ENCODE data around the gene PTGS2.

The PTGS2 gene

DNA sequence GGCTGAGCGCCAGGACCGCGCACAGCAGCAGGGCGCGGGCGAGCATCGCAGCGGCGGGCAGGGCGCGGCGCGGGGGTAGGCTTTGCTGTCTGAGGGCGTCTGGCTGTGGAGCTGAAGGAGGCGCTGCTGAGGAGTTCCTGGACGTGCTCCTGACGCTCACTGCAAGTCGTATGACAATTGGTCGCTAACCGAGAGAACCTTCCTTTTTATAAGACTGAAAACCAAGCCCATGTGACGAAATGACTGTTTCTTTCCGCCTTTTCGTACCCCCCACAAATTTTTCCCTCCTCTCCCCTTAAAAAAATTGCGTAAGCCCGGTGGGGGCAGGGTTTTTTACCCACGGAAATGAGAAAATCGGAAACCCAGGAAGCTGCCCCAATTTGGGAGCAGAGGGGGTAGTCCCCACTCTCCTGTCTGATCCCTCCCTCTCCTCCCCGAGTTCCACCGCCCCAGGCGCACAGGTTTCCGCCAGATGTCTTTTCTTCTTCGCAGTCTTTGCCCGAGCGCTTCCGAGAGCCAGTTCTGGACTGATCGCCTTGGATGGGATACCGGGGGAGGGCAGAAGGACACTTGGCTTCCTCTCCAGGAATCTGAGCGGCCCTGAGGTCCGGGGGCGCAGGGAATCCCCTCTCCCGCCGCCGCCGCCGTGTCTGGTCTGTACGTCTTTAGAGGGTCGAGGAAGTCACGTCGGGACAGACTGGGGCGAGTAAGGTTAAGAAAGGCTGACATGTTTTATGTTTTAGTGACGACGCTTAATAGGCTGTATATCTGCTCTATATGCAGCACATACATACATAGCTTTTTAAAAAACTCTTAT lies at the start of gene PTGS2:
Gene PTGS2 (minus strand): TSS at position 179 of the 817 bp plus-strand sequence. CDS start 133 bp downstream, at position 46.
- DNase-seq, result peak; percentile 95 to 98 (median 98)

DNA sequence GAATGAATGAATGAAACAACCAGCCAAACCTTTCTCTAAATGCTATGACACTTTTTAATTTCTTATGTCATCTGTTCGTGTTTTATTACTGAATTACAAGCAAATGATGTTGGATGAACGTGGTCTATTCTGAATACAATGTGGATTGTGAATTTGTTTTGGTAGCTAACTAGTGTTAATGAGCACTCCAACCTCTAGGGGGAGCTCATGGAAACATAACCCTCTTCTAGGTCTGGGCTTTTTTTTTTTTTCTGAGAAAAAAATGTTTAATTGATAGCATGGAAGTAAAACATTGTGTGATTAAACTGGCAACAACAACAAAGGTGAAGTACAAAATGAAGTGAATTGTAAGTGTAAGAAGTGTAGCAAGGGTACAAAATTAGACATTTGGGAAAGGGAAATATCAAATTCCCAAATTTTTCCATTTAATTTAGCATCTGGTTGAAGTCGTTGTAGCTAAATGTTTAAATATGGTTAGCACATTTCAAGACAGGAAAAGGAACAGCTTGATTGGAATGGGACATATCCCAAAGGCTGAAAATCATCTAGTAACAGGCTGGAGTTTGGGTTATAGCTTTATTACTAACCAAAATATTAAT lies 42.6 kb upstream of the PTGS2 start:
- peak; percentile 84 to 90 (median 85) for DNase-seq

DNA sequence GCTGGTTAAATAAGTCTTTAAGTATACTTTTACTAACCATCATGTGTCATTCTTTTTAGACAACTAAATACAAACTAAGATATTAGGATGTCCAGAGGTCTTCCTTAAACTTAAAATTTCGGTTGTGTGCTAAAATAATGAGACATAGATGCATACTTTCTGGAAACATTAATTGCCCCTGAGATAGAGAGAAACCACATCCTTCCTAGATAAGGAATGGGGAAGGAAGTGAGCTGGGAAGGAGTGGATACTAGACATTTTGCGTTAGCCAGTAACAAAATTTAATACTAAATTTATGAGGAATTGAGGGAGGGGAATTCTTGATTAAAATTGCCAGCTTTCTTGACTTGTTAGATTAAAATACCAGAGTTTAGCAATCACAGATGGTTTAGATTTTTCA lies 37.1 kb upstream of the PTGS2 start:
- no peak for DNase-seq

DNA sequence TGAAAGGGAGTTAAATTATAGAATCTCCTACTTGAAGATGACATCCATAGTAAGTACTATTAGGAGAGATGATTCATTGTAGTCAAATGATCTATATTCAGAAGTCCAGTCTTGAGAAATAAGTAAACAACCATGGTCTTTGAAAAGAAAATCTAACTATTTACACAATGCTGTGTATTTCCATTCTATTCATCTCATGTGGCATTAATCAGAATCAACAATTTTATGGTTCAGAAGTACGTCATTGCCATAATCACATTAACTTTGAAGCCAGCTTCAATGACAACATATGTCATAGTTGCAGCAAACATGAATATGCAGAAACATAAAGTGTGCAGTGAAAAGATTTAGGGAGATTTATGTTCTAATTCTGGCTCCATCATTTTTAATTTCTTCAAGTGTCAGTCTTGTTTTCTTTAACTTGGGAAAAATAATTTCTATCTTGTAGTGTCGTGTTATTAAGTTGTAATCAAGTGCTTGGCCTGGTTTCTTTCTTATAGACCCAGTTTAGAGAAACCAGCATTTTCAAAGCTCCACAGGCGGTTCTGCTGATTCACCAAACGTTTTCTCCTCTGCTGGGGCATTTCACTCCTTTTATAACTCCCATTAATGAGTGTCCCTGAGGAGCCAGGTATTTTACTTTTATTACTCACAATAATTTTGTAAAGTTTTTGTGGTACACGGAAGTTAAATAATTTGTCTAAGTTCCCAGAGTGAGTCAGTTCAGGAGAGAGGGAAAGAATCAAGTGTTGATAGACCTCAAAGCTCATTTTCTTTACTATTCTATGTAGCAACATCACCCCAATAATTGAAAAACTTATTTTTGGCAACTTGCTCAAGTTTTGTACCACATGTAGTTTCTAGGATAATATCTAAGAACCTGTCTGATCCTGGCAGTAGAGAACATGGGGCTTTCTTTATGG lies 35.9 kb upstream of the PTGS2 start:
- peak in 2 of 3 donors; percentile 56 to 66 for DNase-seq

DNA sequence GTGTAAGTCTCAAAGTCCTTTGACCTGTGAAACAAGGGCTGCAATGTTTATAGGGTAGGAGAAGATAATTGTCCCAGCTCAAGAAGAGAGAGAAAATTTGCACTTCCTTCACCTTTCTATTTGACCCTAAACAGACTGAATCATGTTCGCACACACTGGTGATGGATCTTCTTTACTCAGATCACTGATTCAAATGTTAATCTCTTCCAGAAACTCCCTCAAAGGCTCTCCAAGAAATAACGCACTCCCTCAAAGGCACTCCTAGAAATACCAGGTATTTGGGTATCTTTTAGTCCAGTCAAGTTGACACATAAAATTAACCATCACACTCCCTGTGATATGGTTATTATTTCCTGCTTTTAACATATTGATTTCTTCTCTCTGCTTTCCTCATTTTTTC lies 30.5 kb upstream of the PTGS2 start:
- no peak for DNase-seq

DNA sequence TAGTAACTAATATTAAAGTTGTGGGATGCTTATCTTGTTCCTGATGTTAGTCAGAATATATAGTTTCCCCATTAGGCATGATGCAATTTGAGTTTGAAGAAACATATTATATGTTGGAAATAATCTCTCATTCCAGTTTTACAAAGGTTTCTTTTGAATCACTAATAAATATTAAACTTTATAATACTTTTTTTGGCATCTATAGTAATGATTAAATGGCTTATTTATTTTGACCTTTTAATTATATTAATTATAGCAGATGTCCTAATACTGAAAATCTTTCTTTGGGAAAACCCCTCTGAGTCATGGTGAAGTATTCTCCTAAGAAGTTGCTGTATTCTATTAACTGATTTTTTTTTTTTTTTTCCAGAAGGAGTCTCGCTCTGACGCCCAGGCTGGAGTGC lies 28.5 kb upstream of the PTGS2 start:
- DNase-seq, result peak; percentile 57 to 79 (median 78)

DNA sequence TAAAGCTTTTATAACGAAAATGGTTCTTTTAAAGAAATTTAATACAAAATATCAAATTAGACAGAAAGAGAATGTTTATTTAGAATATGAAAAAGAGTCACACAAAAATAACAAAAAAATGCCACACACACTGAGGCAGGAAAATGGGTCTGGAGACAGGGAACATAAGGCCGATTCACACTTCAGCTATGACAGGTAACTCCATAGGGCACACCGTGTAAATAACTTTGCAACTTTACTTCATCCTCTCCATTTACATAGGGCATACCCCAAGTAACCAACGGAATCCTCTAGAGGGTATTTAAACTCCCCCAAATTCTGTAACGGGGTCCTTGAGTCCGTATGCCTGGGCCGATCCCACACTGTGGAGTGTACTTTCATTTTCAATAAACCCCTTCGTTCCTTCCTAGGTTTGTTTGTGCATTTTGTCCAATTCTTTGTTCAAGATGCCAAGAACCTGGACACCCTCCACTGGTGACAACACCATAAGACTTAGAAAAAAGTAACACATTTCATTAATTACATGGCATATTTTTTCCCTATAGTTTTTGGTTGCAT lies 23.1 kb upstream of the PTGS2 start:
- DNase-seq, result peak in 1 of 3 donors; percentile 5

DNA sequence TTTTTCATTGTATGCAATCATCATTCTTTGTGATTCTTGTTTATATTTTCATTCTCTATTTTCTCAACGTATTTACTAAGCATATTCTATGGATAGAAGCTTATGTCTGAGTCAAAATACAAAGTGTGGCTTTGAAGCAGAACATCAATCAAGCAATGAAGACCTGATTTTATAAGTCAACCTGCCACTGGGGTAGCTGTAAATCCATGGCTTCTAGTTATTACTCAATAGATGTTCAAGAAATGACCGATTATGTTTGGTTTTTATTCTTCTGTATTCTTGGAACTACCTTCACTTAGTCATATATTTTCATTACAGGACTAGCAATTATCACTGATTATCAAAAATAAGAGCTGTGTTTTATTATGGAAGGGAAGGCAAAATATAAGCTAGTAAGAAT lies 20.5 kb upstream of the PTGS2 start:
- no peak for DNase-seq

DNA sequence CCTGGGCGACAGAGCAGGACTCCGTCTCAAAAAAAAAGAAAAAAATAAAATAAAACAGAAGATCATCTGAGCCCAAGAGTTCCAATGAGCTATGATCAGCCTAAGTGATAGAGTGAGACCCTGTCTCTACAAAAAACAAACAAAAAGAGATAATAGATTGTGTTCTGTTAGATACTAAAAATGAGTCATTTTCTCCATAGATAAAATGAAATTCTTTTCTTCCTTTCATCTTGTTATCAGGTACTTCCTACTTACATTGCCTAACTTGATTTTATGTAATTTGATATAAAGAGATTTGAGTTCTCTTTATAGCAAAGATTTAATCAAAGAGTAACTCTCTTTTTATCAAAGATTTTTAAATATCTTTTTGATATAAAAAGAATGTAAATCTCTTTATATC lies 19.3 kb upstream of the PTGS2 start:
- no peak for DNase-seq

DNA sequence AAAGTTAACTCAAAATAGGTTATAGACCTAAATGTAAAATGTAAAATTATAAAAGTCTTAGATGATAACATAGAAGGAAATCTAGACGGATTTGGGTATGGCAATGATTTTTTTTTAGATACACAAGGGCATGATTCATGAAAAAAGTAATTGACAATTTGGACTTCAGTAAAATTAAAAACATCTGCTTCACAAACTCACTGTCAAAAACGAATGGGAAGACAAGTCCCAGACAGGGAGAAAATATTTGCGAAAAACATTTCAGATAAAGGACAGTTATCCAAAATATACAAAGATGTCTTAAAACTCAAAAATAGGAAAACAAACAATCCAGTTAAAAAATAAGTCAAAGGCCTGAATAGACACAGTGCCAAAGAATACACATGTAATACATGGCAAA lies 9.7 kb upstream of the PTGS2 start:
- DNase-seq, result no peak

DNA sequence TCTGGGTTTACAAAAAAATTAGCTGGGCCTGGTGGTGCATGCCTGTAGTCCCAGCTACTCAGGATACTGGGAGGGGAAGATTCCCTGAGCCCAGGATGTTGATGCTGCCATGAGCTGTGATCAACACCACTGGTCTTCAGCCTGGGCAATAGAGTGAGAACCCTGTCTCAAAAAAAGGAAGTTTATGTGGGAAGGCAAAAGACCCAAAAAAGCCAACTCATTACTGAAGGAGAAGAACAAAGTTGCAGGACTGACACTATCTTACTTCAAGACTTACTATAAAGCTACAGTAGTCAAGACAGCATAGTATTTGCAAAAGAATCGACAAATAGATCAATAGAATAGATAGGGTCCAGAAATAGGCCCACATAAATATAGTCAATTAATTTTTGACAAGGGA lies 9.2 kb upstream of the PTGS2 start:
- DNase-seq, result peak in 2 of 3 donors; percentile 20 to 37

DNA sequence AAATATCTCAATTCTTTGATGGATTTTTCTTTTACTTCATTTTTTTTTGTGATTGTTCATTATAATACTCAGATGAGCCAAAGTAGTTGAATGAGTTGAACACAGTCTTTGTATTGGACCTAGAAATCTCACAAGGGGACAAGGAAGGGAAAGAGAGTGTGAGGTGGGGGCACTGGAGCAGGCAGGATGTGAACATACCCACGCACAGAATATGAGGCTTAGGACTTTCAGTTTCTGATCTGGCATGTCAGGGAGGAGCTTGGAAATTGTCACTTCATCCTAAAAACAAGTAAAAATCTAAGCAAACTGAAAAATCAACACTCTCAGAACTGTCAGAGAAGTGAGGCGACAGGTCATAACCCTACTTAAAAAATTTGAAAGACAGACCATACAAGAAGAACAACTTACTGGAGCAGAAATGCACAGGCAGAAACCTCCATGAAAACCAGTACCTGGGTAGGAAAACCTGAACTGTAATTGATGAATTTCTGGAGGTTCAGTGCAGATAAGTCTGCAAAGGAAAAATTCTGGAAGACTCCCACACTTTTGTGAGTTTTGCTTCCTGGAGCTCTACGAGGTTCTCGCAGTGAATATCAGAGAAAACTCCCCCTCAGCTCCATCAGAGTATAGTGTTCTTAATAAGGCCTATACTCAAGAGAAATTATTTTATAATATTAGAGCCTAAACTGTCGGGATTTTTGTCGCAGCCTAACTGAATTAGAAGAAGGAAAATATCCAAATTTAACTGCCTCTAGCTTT lies 3.6 kb upstream of the PTGS2 start:
- DNase-seq, result peak; percentile 26 to 63 (median 38)

DNA sequence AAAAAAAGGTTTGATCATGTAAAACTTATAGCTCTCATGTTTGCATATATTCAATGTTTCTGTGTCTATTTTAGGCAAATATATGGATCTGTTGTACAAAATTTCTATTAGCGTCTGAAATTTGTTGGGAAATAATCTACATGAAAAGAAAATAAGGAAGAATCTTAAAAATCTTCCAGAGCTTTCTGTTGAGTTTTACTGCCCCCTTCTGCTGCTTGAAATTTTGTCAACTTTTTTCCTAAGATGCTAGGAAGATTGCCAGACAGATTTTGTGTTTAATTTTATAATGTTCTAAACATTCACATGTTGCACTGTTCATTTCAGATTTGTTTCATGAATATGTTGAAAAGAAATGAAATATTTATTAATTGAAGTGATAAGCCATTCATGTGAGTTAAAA lies 2.5 kb upstream of the PTGS2 start:
- peak; percentile 31 to 70 (median 65) for DNase-seq

DNA sequence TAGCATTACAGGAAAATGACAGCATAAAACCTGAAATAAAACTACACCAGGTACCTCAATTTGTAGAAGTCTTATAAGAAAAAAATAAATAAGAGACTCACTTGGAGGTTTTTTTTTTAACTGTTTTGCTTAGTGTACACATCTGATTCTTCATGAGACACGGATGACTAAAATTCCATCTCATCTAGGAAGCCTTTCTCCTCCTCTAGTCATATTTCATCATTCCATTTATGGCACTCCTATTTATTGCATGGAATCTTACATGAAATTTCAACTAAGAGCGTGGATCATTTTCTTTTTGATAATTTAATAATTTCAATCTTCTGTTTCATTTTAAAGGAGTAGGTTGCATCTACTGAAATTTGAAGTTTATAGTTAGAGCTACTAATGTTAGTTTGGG lies 1.6 kb upstream of the PTGS2 start:
- DNase-seq, result peak; percentile 14 to 66 (median 51)

DNA sequence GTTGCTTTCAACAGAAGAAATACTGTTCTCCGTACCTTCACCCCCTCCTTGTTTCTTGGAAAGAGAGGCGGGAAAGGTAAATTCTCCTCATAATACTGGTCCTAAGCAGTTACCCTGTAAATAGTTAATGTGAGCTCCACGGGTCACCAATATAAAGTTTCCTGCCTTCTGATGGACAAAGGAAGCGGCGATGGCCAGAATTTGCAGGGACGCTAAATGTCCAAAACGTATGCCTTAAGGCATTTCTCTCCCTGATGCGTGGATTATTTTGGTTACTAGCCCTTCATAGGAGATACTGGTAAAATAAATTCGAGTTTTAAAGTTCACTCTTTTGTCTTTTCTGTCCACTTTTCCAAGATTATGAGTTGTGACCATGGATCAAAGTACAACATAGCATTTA lies 898 bp upstream of the PTGS2 start:
- DNase-seq, result peak; percentile 23 to 28 (median 23)

DNA sequence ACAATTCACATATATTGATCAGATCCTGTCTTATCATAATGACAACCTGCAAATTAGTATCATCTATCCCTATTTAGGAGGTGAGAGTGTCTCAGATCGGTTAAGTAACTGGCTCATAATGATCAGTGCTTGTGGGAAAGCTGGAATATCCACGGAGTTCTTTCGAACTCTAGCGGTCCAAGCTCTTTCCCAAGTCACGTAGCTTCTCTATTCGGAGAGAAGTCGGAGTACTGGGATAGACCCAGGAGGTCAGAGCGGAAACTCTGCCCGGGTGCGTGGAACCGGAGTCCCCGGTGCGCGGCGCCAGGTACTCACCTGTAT lies 339 bp downstream of the PTGS2 start:
- DNase-seq, result no peak

DNA sequence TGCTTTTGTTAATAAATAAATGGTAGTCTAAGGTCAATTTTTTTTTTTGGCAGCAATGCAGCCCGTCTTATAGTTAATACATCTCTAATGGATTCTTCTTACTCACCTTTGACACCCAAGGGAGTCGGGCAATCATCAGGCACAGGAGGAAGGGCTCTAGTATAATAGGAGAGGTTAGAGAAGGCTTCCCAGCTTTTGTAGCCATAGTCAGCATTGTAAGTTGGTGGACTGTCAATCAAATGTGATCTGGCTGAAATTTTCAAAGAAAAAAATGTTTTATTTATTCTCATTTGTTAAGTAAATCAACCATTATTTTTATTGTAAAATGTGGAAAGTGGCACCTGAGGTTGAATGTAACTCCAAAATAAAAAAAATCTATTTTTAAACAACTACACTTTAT lies 2.1 kb downstream of the PTGS2 start:
- DNase-seq, result peak; percentile 16 to 51 (median 46)

DNA sequence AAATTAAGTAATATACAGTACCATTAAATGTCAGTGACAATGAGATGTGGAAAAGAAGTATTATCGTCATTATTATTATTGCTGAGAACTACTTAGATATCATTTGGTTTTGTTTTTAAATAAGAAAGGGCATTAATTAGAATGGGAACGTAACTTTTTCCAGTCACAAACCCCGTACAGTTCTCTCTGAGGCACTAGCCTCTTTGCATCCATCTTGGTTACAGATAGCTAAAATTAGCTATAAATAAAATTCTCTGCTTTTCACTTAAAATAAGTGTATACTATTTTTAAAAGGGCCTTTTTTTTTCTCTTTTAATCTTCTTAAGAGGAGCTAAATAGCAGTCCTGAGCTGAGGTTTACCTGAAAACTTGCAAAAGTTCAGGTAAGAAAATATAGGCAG lies 7.6 kb downstream of the PTGS2 start:
- peak; percentile 15 to 62 (median 62) for DNase-seq

DNA sequence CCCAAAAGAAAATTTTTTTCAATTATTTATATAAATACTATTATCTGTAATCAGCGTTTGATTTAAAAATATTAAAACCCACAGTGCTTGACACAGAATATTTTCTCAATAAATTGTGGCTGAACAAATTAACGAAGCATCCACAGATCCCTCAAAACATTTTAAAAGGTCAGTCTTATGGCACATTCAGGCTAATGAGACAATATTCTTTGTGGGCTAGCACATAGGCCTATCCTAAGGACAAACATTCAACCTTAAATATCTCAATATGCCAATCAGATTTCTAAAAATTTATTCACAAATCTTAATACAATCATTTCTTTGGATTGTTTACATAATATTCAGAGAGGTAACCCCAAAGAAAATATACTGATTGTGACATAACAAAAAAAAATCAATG lies 8.1 kb downstream of the PTGS2 start:
- peak; percentile 35 to 67 (median 64) for DNase-seq

DNA sequence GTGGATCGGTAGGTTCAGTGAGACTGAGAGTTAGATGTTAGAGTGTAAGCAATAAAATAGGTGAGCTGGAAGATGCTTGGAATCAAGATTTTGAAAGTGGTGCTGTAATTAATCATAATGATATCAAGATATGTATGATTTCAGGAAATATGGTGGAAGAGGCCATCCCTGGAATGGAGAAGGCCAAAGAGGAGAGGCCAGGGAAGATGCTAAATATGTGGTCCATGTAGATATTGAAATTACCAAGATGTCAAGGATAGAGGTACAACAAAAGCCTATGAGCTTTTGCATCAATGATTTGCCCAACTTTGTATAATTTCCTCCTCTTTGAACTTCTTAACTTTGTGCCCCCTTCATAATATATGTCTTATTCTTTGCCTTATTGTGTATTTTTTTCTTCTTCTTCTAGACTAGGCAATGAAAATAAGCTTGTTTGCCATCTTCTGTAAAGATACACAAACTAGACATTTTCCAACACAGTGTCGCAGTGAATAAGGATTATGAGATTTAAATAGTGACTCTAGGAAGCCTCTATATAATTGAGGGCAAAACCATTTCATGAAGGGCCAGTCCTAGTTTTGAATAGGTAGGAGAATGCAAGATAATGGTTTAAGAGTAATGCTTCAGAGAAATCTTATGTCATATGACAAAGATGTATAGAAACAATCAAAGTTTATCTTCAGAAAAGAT lies 8.9 kb downstream of the PTGS2 start:
- peak; percentile 60 to 79 (median 74) for DNase-seq

DNA sequence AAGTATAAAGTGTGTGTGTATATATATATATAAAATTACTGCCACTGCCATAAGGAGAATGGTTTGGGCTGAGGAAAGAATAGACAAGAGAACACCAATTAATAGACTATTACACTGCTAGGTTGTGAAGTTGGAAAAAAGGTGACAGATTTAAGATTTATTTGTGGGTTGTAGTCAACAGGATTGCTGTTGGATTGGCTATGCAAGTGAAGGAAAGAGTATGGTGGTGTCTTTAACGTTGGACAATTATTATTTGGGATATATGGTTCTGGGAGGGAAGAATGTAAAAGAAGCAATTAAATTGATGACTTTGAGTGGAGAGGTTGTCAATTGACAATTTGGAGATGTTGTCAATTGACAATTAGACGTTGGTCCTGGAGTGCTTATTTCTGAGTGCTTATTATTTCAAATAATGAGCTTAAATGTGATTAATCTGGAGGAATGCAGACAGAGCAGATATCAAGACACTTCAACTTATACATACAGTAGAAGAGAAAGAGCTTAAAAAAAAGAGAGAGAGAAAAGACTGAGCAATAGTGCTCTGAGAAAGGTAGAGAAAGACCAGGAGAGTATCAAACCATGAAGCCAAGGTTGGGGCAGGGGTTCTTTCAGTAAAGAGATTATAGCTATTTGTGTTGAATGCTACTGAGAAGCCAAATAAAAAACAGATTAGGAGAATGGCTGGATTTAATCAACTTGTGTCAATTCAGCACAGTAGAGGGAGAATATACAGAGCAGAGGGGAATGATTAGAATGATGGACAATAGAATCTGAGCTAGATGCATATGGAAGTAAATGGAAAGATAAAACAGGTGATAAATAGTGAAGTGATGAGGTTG lies 9.7 kb downstream of the PTGS2 start:
- peak; percentile 50 to 76 (median 60) for DNase-seq
